H9 (cell line): ENCODE results near the gene EVC. TPM values are rescaled to one million over a fixed set of nuclear protein-coding genes. Genes with fewer than 3 reads are reported as not detected.

Experiments
- DNase-seq: peaks from one replicate; pipeline ENCODE4 v3.0.0-alpha.2; 2017
- H2AFZ ChIP-seq: one replicate; pipeline ENCODE4 v1.6.1; 2013; ENCODE audit warnings: mild to moderate bottlenecking, low read length, control low read depth, moderate library complexity
- H2AK5ac ChIP-seq: 2 replicates; pipeline ENCODE4 v1.6.1; 2013; ENCODE audit warnings: low read length, control low read depth, mixed read lengths; ENCODE audit not compliant: insufficient read length
- H2BK120ac ChIP-seq: one replicate; pipeline ENCODE4 v1.6.1; 2013; ENCODE audit warnings: low read depth, mild to moderate bottlenecking, low read length, control low read depth, inconsistent platforms; ENCODE audit not compliant: poor library complexity, severe bottlenecking
- H2BK12ac ChIP-seq: 2 replicates; pipeline ENCODE4 v1.6.1; 2013; ENCODE audit warnings: low read length, control low read depth, mixed read lengths, low read depth; ENCODE audit not compliant: insufficient read length
- H2BK15ac ChIP-seq: 2 replicates; pipeline ENCODE4 v1.6.1; 2013; ENCODE audit warnings: low read depth, low read length, control low read depth
- H2BK20ac ChIP-seq: one replicate; pipeline ENCODE4 v1.6.1; 2013; ENCODE audit warnings: low read depth, mild to moderate bottlenecking, low read length, control low read depth, inconsistent platforms; ENCODE audit not compliant: poor library complexity, severe bottlenecking
- H2BK5ac ChIP-seq: 2 replicates; pipeline ENCODE4 v1.6.1; 2013; ENCODE audit warnings: low read length, control low read depth, mixed read lengths; ENCODE audit not compliant: insufficient read length
- H3K14ac ChIP-seq: 2 replicates; pipeline ENCODE4 v1.6.1; 2013; ENCODE audit warnings: low read length, control low read depth; ENCODE audit not compliant: insufficient read depth
- H3K18ac ChIP-seq: 2 replicates; pipeline ENCODE4 v1.6.1; 2013; ENCODE audit warnings: low read depth, mild to moderate bottlenecking, mixed read lengths, low read length, control low read depth; ENCODE audit not compliant: insufficient read length
- H3K23ac ChIP-seq: 2 replicates; pipeline ENCODE4 v1.6.1; 2013; ENCODE audit warnings: low read length, control low read depth, mixed read lengths, low read depth; ENCODE audit not compliant: insufficient read length
- H3K23me2 ChIP-seq: 2 replicates; pipeline ENCODE4 v1.6.1; 2013; ENCODE audit warnings: low read depth, mild to moderate bottlenecking, mixed read lengths, low read length, control low read depth; ENCODE audit not compliant: insufficient read length, poor library complexity, severe bottlenecking
- H3K27ac ChIP-seq: 2 replicates; pipeline ENCODE4 v1.5.1; 2013; ENCODE audit warnings: low read length, control low read depth, mixed read lengths, low read depth; ENCODE audit not compliant: insufficient read length
- H3K27me3 ChIP-seq: 2 replicates; pipeline ENCODE4 v1.6.1; 2013; ENCODE audit warnings: low read length, control low read depth, inconsistent platforms; ENCODE audit not compliant: insufficient read depth
- H3K4ac ChIP-seq: 2 replicates; pipeline ENCODE4 v1.6.1; 2013; ENCODE audit warnings: low read depth, mild to moderate bottlenecking, control low read depth, inconsistent platforms, low read length, moderate library complexity
- H3K4me1 ChIP-seq: 2 replicates; pipeline ENCODE4 v1.6.1; 2013; ENCODE audit warnings: low read length, control low read depth, inconsistent platforms; ENCODE audit not compliant: insufficient read depth
- H3K4me2 ChIP-seq: 2 replicates; pipeline ENCODE4 v1.6.1; 2013; ENCODE audit warnings: low read length, control low read depth, mixed read lengths; ENCODE audit not compliant: insufficient read length, insufficient read depth
- H3K56ac ChIP-seq: 2 replicates; pipeline ENCODE4 v1.6.1; 2013; ENCODE audit warnings: low read depth, mild to moderate bottlenecking, mixed read lengths, low read length, control low read depth; ENCODE audit not compliant: insufficient read length
- H3K79me1 ChIP-seq: 2 replicates; pipeline ENCODE4 v1.6.1; 2013; ENCODE audit warnings: low read depth, mild to moderate bottlenecking, moderate library complexity, low read length, control low read depth, inconsistent platforms; ENCODE audit not compliant: insufficient read depth, poor library complexity, severe bottlenecking
- H3K79me2 ChIP-seq: 2 replicates; pipeline ENCODE4 v1.6.1; 2013; ENCODE audit warnings: low read length, control low read depth, inconsistent platforms; ENCODE audit not compliant: insufficient read depth
- H3K9ac ChIP-seq: 2 replicates; pipeline ENCODE4 v1.6.1; 2013; ENCODE audit warnings: low read length, control low read depth, mixed read lengths; ENCODE audit not compliant: insufficient read length; ENCODE audit errors: extremely low read depth
- H3K9me3 ChIP-seq: one replicate; pipeline ENCODE4 v1.6.1; 2013; ENCODE audit warnings: low read depth, low read length, inconsistent platforms; ENCODE audit not compliant: control insufficient read depth
- H3T11ph ChIP-seq: one replicate; pipeline ENCODE4 v1.6.1; 2013; ENCODE audit warnings: mild to moderate bottlenecking, low read length, control low read depth, inconsistent platforms
- H4K20me1 ChIP-seq: one replicate; pipeline ENCODE4 v1.6.1; 2013; ENCODE audit not compliant: control insufficient read depth, insufficient read length, insufficient read depth
- H4K5ac ChIP-seq: 2 replicates; pipeline ENCODE4 v1.6.1; 2013; ENCODE audit warnings: low read depth, mild to moderate bottlenecking, mixed read lengths, low read length, control low read depth; ENCODE audit not compliant: insufficient read length
- H4K8ac ChIP-seq: replicated peaks from 2 replicates; pipeline ENCODE4 v1.6.1; 2013; ENCODE audit warnings: low read length, control low read depth, mixed read lengths, low read depth; ENCODE audit not compliant: insufficient read length
- H4K91ac ChIP-seq: 2 replicates; pipeline ENCODE4 v1.6.1; 2013; ENCODE audit warnings: low read depth, mild to moderate bottlenecking, moderate library complexity, mixed read lengths, low read length, control low read depth; ENCODE audit not compliant: insufficient read length
- H3K27ac Mint-ChIP-seq, 3 experiments: 2 replicates in 2 of 3; 3 replicates in 1 of 3; pipeline ENCODE4 v1.8.0; 2020 to 2021; ENCODE audit warnings: mixed read lengths in 3 of 3, mild to moderate bottlenecking in 1 of 3, moderate library complexity in 1 of 3
- H3K27me3 Mint-ChIP-seq: 2 replicates; pipeline ENCODE4 v1.8.0; 2021; ENCODE audit warnings: low read depth, mild to moderate bottlenecking, moderate library complexity, mixed read lengths
- H3K36me3 Mint-ChIP-seq, 3 experiments: 2 replicates in 2 of 3; 3 replicates in 1 of 3; pipeline ENCODE4 v1.8.0; 2020 to 2021; ENCODE audit warnings: low read depth in 3 of 3, mixed read lengths in 3 of 3; ENCODE audit not compliant: insufficient read depth in 1 of 3
- H3K4me1 Mint-ChIP-seq, 2 experiments: 2 replicates each; pipeline ENCODE4 v1.8.0; 2020; ENCODE audit warnings: mixed read lengths in 2 of 2
- H3K4me3 Mint-ChIP-seq, 2 experiments: 2 replicates in 1 of 2; 3 replicates in 1 of 2; pipeline ENCODE4 v1.8.0; 2020 to 2021; ENCODE audit warnings: mild to moderate bottlenecking in 2 of 2, mixed read lengths in 2 of 2, moderate library complexity in 1 of 2
- H3K9me3 Mint-ChIP-seq, 2 experiments: 2 replicates in 1 of 2; 3 replicates in 1 of 2; pipeline ENCODE4 v1.8.0; 2020; ENCODE audit warnings: mild to moderate bottlenecking in 2 of 2, mixed read lengths in 2 of 2, moderate library complexity in 1 of 2
- WGBS: extraction: QIAGEN DNeasy Blood & Tissue Kit; methylation state at CpG from one replicate; pipeline ENCODE4 v1.1.7; 2013; ENCODE audit warnings: missing lambda C conversion rate, low lambda C conversion rate, mixed read lengths; ENCODE audit not compliant: insufficient read length; ENCODE audit errors: extremely low coverage; 5-methylcytosine and 5-hydroxymethylcytosine counted together
- total RNA-seq: library from RNA; stranded (reverse); gene quantifications from 2 replicates; pipeline ENCODE4 v1.2.1, GENCODE V29; 2021
- TF ChIP-seq, protein P1 (sequence below): fragments of 200-600 bp; sonication (generic); conservative IDR thresholded peaks from 3 replicates; pipeline ENCODE4 v1.8.0; 2021; ENCODE audit warnings: antibody characterized with exemption, mild to moderate bottlenecking

Gene EVC
- total RNA-seq, 1 experiment from 2014 or later = 10.1 TPM

DNA sequence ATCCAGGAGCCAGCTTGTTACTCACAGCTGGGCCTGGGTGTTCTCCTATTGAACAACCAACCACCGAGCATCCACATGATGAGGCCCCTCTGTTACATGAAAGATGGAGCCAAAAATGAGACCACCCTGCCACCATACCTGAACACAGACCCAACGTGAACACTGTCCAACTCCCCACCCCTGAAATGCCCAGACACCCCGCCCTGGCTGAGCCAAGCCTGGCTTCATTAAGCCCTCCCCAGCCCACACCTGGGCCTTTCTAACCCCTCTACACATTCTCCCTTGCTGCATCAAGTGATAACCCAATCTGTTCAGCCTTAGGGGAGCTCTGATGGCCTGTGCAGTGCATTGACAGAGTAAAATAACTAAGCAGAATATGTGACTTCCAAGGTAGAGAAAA lies 80.7 kb downstream of the EVC start:
- H3K4ac ChIP-seq = no peak overlapping the region
- H3K23me2 ChIP-seq = no peaks in the 10 kb centered on the region
- no peak overlapping the region for H2BK12ac ChIP-seq
- H3K27ac ChIP-seq = no peak overlapping the region
- peaks cover 0 to 3% of the 10 kb centered on the region in 2 experiments; a peak in 1 of 5 replicates for H3K9me3 Mint-ChIP-seq
- TF ChIP-seq, protein P1, sequence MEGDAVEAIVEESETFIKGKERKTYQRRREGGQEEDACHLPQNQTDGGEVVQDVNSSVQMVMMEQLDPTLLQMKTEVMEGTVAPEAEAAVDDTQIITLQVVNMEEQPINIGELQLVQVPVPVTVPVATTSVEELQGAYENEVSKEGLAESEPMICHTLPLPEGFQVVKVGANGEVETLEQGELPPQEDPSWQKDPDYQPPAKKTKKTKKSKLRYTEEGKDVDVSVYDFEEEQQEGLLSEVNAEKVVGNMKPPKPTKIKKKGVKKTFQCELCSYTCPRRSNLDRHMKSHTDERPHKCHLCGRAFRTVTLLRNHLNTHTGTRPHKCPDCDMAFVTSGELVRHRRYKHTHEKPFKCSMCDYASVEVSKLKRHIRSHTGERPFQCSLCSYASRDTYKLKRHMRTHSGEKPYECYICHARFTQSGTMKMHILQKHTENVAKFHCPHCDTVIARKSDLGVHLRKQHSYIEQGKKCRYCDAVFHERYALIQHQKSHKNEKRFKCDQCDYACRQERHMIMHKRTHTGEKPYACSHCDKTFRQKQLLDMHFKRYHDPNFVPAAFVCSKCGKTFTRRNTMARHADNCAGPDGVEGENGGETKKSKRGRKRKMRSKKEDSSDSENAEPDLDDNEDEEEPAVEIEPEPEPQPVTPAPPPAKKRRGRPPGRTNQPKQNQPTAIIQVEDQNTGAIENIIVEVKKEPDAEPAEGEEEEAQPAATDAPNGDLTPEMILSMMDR = no peak
- H3K79me1 ChIP-seq = no peaks in the 10 kb centered on the region
- no peaks in the 10 kb centered on the region for H4K20me1 ChIP-seq
- H2BK120ac ChIP-seq = no peak overlapping the region
- no peak overlapping the region for H2BK20ac ChIP-seq
- no peak overlapping the region for H2AK5ac ChIP-seq
- H2BK15ac ChIP-seq = no peak overlapping the region
- H3K4me2 ChIP-seq = no peak overlapping the region
- no CpG with 5 or more reads among the region's 3 CpGs for WGBS
- H3K56ac ChIP-seq = no peak overlapping the region
- no peak overlapping the region for H3K14ac ChIP-seq
- no peak overlapping the region for H2BK5ac ChIP-seq
- H4K8ac ChIP-seq = no peak overlapping the region
- no peaks in the 10 kb centered on the region for H3K79me2 ChIP-seq
- H3K9ac ChIP-seq = no peak overlapping the region
- no peaks in the 10 kb centered on the region for H3K27me3 Mint-ChIP-seq
- no peak overlapping the region for H4K91ac ChIP-seq
- no peak overlapping the region for H3T11ph ChIP-seq
- no peak overlapping the region for H3K18ac ChIP-seq
- H3K27me3 ChIP-seq = no peaks in the 10 kb centered on the region
- H3K4me1 ChIP-seq = no peaks in the 10 kb centered on the region
- peak overlapping the region in 2 of 3 experiments; percentile 21 to 45; a peak in 2 of 7 replicates for H3K27ac Mint-ChIP-seq
- H3K4me1 Mint-ChIP-seq = 0 out of 4 replicates have a peak, but pooled peaks cover 0 to 3% of the 10 kb centered on the region in 2 experiments
- no peak overlapping the region for H3K4me3 Mint-ChIP-seq
- H4K5ac ChIP-seq = no peak overlapping the region
- H3K9me3 ChIP-seq = no peaks in the 10 kb centered on the region
- DNase-seq = peak; percentile 4
- no peak overlapping the region for H3K23ac ChIP-seq
- H3K36me3 Mint-ChIP-seq = peaks cover 26 to 34% (median 28%) of the 10 kb centered on the region in 3 experiments; a peak in 6 of 7 replicates
- no peak overlapping the region for H2AFZ ChIP-seq
